Mesothelial cell of epicardium (in vitro differentiated cells): ENCODE results near the gene PRR3. TPM values are rescaled to one million over a fixed set of nuclear protein-coding genes. Genes with fewer than 3 reads are reported as not detected.

ENCODE experiments used
- DNase-seq, 2 experiments: peaks; one replicate each; pipeline ENCODE4 v3.0.0; 2021; ENCODE audit warnings: low spot score in 2 of 2; ENCODE audit not compliant: unreplicated experiment in 2 of 2
- H3K27ac Mint-ChIP-seq: 2 replicates; pipeline ENCODE4 v1.8.0; 2021; ENCODE audit warnings: mixed read lengths
- H3K27me3 Mint-ChIP-seq: 2 replicates; pipeline ENCODE4 v1.8.0; 2021; ENCODE audit warnings: low read depth, mixed read lengths
- H3K36me3 Mint-ChIP-seq: 2 replicates; pipeline ENCODE4 v1.8.0; 2021; ENCODE audit warnings: mixed read lengths
- H3K4me1 Mint-ChIP-seq: 2 replicates; pipeline ENCODE4 v1.8.0; 2021; ENCODE audit warnings: mixed read lengths
- H3K4me3 Mint-ChIP-seq: 2 replicates; pipeline ENCODE4 v1.8.0; 2021; ENCODE audit warnings: mild to moderate bottlenecking, moderate library complexity, mixed read lengths
- H3K9me3 Mint-ChIP-seq: 2 replicates; pipeline ENCODE4 v1.8.0; 2021; ENCODE audit warnings: mixed read lengths
- total RNA-seq: library from RNA; stranded (reverse); gene quantifications from 3 replicates; pipeline ENCODE4 v1.2.1, GENCODE V29; 2021
- TF ChIP-seq, protein P1 (sequence below): fragments of 200-600 bp; sonication (generic); IDR thresholded peaks from one replicate; pipeline ENCODE4 v1.5.0; 2021; ENCODE audit warnings: antibody characterized with exemption; ENCODE audit not compliant: unreplicated experiment

PRR3 gene
- total RNA-seq, 1 donor from 2014 or later: 25.5 TPM

DNA sequence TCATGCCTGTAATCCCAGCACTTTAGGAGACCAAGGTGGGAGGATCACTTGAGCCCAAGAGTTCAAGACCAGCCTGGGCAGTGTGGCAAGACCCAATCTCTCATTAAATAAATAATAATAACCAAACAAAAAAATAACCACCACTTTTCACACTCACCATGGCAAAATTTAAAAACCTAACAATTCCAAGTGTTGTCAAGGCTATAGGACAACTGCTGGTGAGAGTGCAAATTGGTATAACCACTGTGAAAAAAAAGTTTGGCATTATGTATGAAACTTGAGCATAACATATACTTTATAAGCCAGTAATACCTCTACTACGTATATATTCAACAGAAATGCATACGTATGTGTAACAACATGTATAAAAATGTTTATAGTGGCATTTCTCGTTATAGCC lies 3.8 kb downstream of the PRR3 start:
- no peaks in the 10 kb centered on the region for H3K9me3 Mint-ChIP-seq
- TF ChIP-seq, protein P1, sequence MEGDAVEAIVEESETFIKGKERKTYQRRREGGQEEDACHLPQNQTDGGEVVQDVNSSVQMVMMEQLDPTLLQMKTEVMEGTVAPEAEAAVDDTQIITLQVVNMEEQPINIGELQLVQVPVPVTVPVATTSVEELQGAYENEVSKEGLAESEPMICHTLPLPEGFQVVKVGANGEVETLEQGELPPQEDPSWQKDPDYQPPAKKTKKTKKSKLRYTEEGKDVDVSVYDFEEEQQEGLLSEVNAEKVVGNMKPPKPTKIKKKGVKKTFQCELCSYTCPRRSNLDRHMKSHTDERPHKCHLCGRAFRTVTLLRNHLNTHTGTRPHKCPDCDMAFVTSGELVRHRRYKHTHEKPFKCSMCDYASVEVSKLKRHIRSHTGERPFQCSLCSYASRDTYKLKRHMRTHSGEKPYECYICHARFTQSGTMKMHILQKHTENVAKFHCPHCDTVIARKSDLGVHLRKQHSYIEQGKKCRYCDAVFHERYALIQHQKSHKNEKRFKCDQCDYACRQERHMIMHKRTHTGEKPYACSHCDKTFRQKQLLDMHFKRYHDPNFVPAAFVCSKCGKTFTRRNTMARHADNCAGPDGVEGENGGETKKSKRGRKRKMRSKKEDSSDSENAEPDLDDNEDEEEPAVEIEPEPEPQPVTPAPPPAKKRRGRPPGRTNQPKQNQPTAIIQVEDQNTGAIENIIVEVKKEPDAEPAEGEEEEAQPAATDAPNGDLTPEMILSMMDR: no peak
- H3K27ac Mint-ChIP-seq: no peak overlapping the region
- H3K4me3 Mint-ChIP-seq: no peak overlapping the region
- peaks cover 19% of the 10 kb centered on the region for H3K4me1 Mint-ChIP-seq
- H3K36me3 Mint-ChIP-seq: peaks cover 19% of the 10 kb centered on the region
- H3K27me3 Mint-ChIP-seq: no peaks in the 10 kb centered on the region
- DNase-seq: no peak

DNA sequence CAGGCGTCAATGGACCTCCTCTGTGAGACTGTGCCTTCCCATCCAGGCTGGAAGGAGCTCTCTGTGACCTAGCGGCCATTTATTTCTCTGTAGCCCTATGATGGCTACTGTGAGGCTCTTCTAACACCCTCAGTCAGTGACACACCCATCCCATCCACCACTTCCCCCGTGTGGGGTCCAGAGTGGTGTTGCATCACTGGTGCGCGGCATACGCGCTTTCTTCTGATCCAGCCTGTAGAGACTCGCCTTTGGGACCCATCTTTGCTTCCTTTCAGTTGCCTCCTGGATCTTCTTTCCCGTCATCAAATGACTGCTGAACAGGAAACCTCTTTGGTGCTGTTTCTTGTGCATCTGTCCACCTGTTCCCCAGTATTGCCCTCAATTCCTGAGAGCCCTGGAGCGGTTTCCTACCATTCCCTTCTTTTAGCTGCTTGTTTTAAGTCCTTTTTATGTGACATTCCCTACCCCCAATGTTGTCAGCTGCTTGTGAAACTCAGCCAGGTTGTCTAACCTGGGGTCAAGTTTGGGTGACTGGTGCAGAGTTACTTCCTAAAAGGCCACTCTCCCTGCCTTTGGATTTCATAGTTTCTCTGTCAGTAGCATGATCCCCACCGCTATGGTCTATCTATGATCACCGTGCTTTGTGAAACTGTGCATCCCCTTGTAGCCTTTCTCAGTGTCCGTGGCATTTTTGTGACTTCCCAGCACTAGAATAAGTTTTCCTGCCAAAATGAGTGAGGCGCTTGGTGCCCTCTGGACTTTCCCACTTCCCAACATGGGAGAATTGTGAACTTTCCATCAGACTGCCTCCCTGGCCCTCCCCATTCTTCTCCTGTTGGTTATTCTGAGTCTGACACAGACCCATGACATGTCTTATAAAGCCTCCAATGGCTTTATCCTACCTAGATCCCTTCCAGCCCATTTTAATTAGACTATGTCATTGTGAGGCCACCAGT lies 5.7 kb downstream of the PRR3 start:
- no peaks in the 10 kb centered on the region for H3K27me3 Mint-ChIP-seq

DNA sequence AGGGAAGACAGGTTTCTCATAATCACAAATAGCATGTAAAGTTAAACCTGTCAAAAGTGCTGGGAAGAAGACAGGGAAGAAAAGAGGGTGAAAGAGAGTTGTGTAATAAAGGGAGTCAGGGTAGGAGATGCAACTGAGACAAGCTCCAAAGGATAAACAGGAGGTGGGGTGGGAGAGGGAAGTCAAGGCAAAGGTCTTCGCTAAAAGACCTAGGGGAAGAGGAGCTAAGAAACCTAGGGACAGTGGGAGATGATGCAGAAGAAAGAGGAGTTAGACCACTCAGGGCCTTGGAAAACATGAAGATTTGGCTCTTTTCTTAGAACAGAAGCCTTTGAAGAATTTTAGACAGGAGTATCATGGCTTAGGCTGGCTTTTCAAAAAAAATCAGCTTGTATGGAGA lies 7.0 kb downstream of the PRR3 start:
- Mint-ChIP-seq H3K4me3 (no peak overlapping the region), H3K27ac (no peak overlapping the region), H3K9me3 (no peaks in the 10 kb centered on the region), H3K4me1 (peaks cover 4% of the 10 kb centered on the region), H3K36me3 (peaks cover 19% of the 10 kb centered on the region), H3K27me3 (no peaks in the 10 kb centered on the region)
- DNase-seq: no peak
- TF ChIP-seq, protein P1: no peak

More for the DNA sequence above, 5.7 kb downstream of the PRR3 start:
- Mint-ChIP-seq H3K4me1 (peaks cover 12% of the 10 kb centered on the region), H3K36me3 (peaks cover 19% of the 10 kb centered on the region), H3K9me3 (no peaks in the 10 kb centered on the region), H3K4me3 (no peak overlapping the region), H3K27ac (no peak overlapping the region)
- DNase-seq: no peak
- TF ChIP-seq, protein P1: no peak

DNA sequence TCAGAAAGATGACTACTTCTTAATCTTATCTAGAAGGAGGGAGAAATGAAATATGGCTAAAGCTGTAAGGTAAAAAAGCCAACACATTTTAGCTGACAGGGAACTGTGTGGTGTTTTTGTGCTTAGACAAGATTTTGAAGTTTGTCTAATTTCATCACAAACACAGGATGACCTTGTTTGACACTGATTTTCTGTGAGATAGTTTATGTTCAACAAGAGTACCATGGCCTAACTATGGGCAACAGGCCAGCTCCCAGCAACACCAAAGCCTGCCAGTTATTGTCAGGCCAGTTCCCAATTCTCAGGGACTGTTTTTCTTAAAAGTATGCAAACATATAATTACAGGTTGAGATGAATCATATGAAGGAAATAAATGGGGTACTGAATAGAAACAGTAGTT lies 8.7 kb downstream of the PRR3 start:
- no peak for DNase-seq
- H3K36me3 Mint-ChIP-seq: peaks cover 15% of the 10 kb centered on the region
- H3K27ac Mint-ChIP-seq: no peak overlapping the region

DNA sequence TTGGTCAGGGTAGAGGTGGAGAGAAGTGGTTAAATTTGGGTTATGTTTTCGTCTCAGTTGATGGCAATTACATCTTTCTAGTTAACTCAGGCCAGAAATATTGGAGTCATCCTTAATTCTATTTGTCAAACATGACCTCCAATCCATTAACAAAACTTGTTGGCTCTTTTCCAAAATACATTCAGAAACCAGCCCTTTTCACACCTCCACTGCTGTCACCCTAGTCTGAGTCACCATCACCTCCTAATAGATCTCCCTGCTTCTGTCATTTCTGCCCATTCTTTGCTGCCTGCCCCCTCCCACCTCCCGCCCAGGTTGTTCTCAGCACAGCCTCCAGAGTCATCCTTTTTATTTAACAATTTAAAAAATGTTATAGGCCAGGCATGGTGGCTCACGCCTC lies 11.2 kb downstream of the PRR3 start:
- Mint-ChIP-seq H3K4me1 (peaks cover 36% of the 10 kb centered on the region), H3K36me3 (peaks cover 3% of the 10 kb centered on the region), H3K9me3 (no peaks in the 10 kb centered on the region), H3K27ac (no peak overlapping the region), H3K4me3 (no peak overlapping the region), H3K27me3 (no peaks in the 10 kb centered on the region)
- TF ChIP-seq, protein P1: no peak
- DNase-seq: no peak

More for the DNA sequence above, 8.7 kb downstream of the PRR3 start:
- Mint-ChIP-seq H3K9me3 (no peaks in the 10 kb centered on the region), H3K4me3 (no peak overlapping the region), H3K27me3 (no peaks in the 10 kb centered on the region), H3K4me1 (peaks cover 12% of the 10 kb centered on the region)
- TF ChIP-seq, protein P1: no peak
